IMR-90 (cell line): ENCODE data around the gene POC1B. TPM values are rescaled to one million over a fixed set of nuclear protein-coding genes. Genes with fewer than 3 reads are reported as not detected.

Experiments
- ATAC-seq: fragments of 200-7000 bp; cut with Tn5 transposase; 2 replicates; pipeline ENCODE4 v1.9.1; 2020; ENCODE audit warnings: low read depth, mild to moderate bottlenecking, moderate library complexity
- BruUV-seq: library from RNA; stranded (reverse); fragments of 400-500 nt; replicated peaks from 2 replicates; lab custom pipeline; 2021; lab: Mats Ljungman, UMichigan
- CTCF ChIA-PET: fragments of 300-600 bp; formaldehyde crosslinking; extraction: SDS; loops from one replicate; lab custom pipeline; 2021; ENCODE audit warnings: antibody characterized with exemption; lab: Yijun Ruan, JAX
- POLR2A ChIA-PET: fragments of 300-600 bp; sonication (Branson Sonifier 250); formaldehyde crosslinking; loops from one replicate; lab custom pipeline; 2022; ENCODE audit warnings: antibody characterized with exemption; ENCODE audit not compliant: unreplicated experiment; lab: Charles Lee
- DNase-seq: peaks from one replicate; pipeline ENCODE4 v3.0.0; 2013
- H2AFZ ChIP-seq: replicated peaks from 2 replicates; pipeline ENCODE3; 2013; ENCODE audit warnings: low read length, mild to moderate bottlenecking; ENCODE audit not compliant: poor library complexity
- H2AK5ac ChIP-seq: 2 replicates; pipeline ENCODE4 v1.6.1; 2013; ENCODE audit warnings: low read depth, low read length, inconsistent platforms
- H2AK9ac ChIP-seq: replicated peaks from 2 replicates; pipeline ENCODE3; 2013; ENCODE audit warnings: mild to moderate bottlenecking, low read depth, low read length, moderate library complexity; ENCODE audit not compliant: poor library complexity
- H2BK120ac ChIP-seq: 2 replicates; pipeline ENCODE4 v1.6.1; 2013; ENCODE audit warnings: low read depth, low read length, inconsistent platforms
- H2BK15ac ChIP-seq: 3 replicates; pipeline ENCODE4 v1.6.1; 2013; ENCODE audit warnings: low read depth, low read length, inconsistent platforms
- H2BK20ac ChIP-seq: 2 replicates; pipeline ENCODE4 v1.6.1; 2013; ENCODE audit warnings: low read depth, mild to moderate bottlenecking, inconsistent platforms, low read length, moderate library complexity
- H2BK5ac ChIP-seq: 2 replicates; pipeline ENCODE4 v1.6.1; 2013; ENCODE audit warnings: mild to moderate bottlenecking, low read depth, low read length, inconsistent platforms; ENCODE audit not compliant: poor library complexity, severe bottlenecking
- H3K14ac ChIP-seq: replicated peaks from 2 replicates; pipeline ENCODE4 v1.6.1; 2013; ENCODE audit warnings: low read depth, low read length, inconsistent platforms
- H3K18ac ChIP-seq: 2 replicates; pipeline ENCODE4 v1.6.1; 2013; ENCODE audit warnings: low read depth, low read length, control low read depth
- H3K23ac ChIP-seq: 2 replicates; pipeline ENCODE4 v1.6.1; 2013; ENCODE audit warnings: low read depth, low read length, inconsistent platforms
- H3K27ac ChIP-seq: 2 replicates; pipeline ENCODE4 v1.5.1; 2013; ENCODE audit warnings: mild to moderate bottlenecking, control low read depth, low read length; ENCODE audit not compliant: insufficient read depth
- H3K27me3 ChIP-seq: 2 replicates; pipeline ENCODE4 v1.6.1; 2013; ENCODE audit warnings: low read length; ENCODE audit not compliant: control insufficient read depth, insufficient read depth
- H3K36me3 ChIP-seq: 2 replicates; pipeline ENCODE4 v1.6.1; 2013; ENCODE audit warnings: low read length, mixed read lengths; ENCODE audit not compliant: control insufficient read depth, insufficient read depth
- H3K4ac ChIP-seq: 2 replicates; pipeline ENCODE4 v1.6.1; 2013; ENCODE audit warnings: low read depth, low read length, inconsistent platforms
- H3K4me1 ChIP-seq: 2 replicates; pipeline ENCODE4 v1.6.1; 2013; ENCODE audit warnings: low read length, mixed read lengths; ENCODE audit not compliant: control insufficient read depth, insufficient read depth
- H3K4me2 ChIP-seq: 2 replicates; pipeline ENCODE4 v1.6.1; 2013; ENCODE audit warnings: low read depth, mild to moderate bottlenecking, control low read depth, low read length, moderate library complexity
- H3K4me3 ChIP-seq: 2 replicates; pipeline ENCODE4 v1.5.1; 2013; ENCODE audit warnings: low read depth, mild to moderate bottlenecking, control low read depth, low read length, moderate library complexity; ENCODE audit not compliant: insufficient read depth
- H3K56ac ChIP-seq: 2 replicates; pipeline ENCODE4 v1.6.1; 2013; ENCODE audit warnings: low read length, inconsistent platforms; ENCODE audit not compliant: insufficient read depth; ENCODE audit errors: extremely low read depth
- H3K79me1 ChIP-seq, 2 experiments: 2 replicates each; pipeline ENCODE4 v1.6.1; 2013; ENCODE audit warnings: low read length in 2 of 2, inconsistent platforms in 1 of 2, low read depth in 1 of 2
- H3K9ac ChIP-seq: 2 replicates; pipeline ENCODE4 v1.6.1; 2013; ENCODE audit warnings: low read depth, low read length, control low read depth
- H3K9me1 ChIP-seq: 2 replicates; pipeline ENCODE4 v1.6.1; 2013; ENCODE audit warnings: low read length, inconsistent platforms; ENCODE audit not compliant: insufficient read depth
- H3K9me3 ChIP-seq: 2 replicates; pipeline ENCODE4 v1.6.1; 2013; ENCODE audit warnings: low read length; ENCODE audit not compliant: control insufficient read depth, insufficient read depth
- H4K20me1 ChIP-seq: 2 replicates; pipeline ENCODE4 v1.6.1; 2013; ENCODE audit warnings: low read length, inconsistent platforms; ENCODE audit not compliant: insufficient read depth
- H4K5ac ChIP-seq: 2 replicates; pipeline ENCODE4 v1.6.1; 2013; ENCODE audit warnings: mild to moderate bottlenecking, low read depth, low read length, control low read depth
- H4K8ac ChIP-seq, 2 experiments: 2 replicates each; pipeline ENCODE4 v1.6.1; 2013; ENCODE audit warnings: low read depth in 2 of 2, low read length in 2 of 2, control low read depth in 1 of 2, inconsistent platforms in 1 of 2
- H4K91ac ChIP-seq: 2 replicates; pipeline ENCODE4 v1.6.1; 2013; ENCODE audit warnings: low read depth, low read length, inconsistent platforms; ENCODE audit not compliant: insufficient read depth
- BHLHE40 ChIP-seq: fragments of 150-350 bp; IDR thresholded peaks from 2 replicates; pipeline ENCODE4 v1.6.1; 2016; ENCODE audit warnings: mild to moderate bottlenecking, low read depth, low read length
- CHD1 ChIP-seq: IDR thresholded peaks from 2 replicates; pipeline ENCODE4 v1.6.1; 2012; ENCODE audit warnings: low read depth, low read length, improper control_type of control experiment
- FOS ChIP-seq: fragments of 150-350 bp; IDR thresholded peaks from 2 replicates; pipeline ENCODE4 v1.6.1; 2016; ENCODE audit warnings: low read depth, low read length
- MAFK ChIP-seq: IDR thresholded peaks from 2 replicates; pipeline ENCODE4 v1.6.1; 2012; ENCODE audit warnings: low read depth, low read length, improper control_type of control experiment
- MAZ ChIP-seq: IDR thresholded peaks from 2 replicates; pipeline ENCODE4 v1.6.1; 2012; ENCODE audit warnings: low read depth, mild to moderate bottlenecking, low read length, improper control_type of control experiment, moderate library complexity, borderline replicate concordance
- MXI1 ChIP-seq: IDR thresholded peaks from 2 replicates; pipeline ENCODE4 v1.6.1; 2012; ENCODE audit warnings: low read depth, mild to moderate bottlenecking, low read length, moderate library complexity, borderline replicate concordance
- POLR2A ChIP-seq: IDR thresholded peaks from 2 replicates; pipeline ENCODE4 v1.6.1; 2012; ENCODE audit warnings: mild to moderate bottlenecking, low read depth, low read length
- RAD21 ChIP-seq: IDR thresholded peaks from 2 replicates; pipeline ENCODE4 v1.6.1; 2012; ENCODE audit warnings: low read length, improper control_type of control experiment
- RCOR1 ChIP-seq: IDR thresholded peaks from 2 replicates; pipeline ENCODE4 v1.6.1; 2012; ENCODE audit warnings: mild to moderate bottlenecking, low read length, improper control_type of control experiment; ENCODE audit not compliant: insufficient replicate concordance
- RFX5 ChIP-seq: IDR thresholded peaks from 2 replicates; pipeline ENCODE4 v1.8.0; 2012; ENCODE audit warnings: low read depth, mild to moderate bottlenecking, low read length, moderate library complexity
- WGBS, 2 experiments: methylation state at CpG; one replicate each; pipeline versions ENCODE4 v1.1.5 to v1.1.7; 2013; ENCODE audit warnings: missing lambda C conversion rate in 2 of 2; ENCODE audit not compliant: insufficient read length in 1 of 2; ENCODE audit errors: extremely low coverage in 2 of 2; 5-methylcytosine and 5-hydroxymethylcytosine counted together
- dilution Hi-C: fragments of 300-500 bp; cut with HindIII; formaldehyde crosslinking; loops from one replicate; pipeline ENCODE4 v1.14.3; 2018; ENCODE audit warnings: low sequenced_read_pairs; ENCODE audit not compliant: unreplicated experiment
- in situ Hi-C: fragments of 300-500 bp; cut with MboI; formaldehyde crosslinking; loops from 3 replicates; pipeline ENCODE4 v1.14.3; 2019; ENCODE audit warnings: low sequenced_read_pairs, inconsistent platforms, mixed read lengths
- intact Hi-C: fragments of 100-400 bp; cut with micrococcal nuclease; formaldehyde crosslinking; loops from 2 replicates; pipeline ENCODE4 v1.10.0; 2022
- polyA plus RNA-seq, 3 experiments: library from polyadenylated mRNA; depleted of rRNA; stranded (reverse); fragments of >200 nt; gene quantifications; 2 replicates each; pipeline ENCODE4 v1.2.3, GENCODE V29; 2012; ENCODE audit warnings: low replicate concordance in 1 of 3
- total RNA-seq: library from RNA; depleted of rRNA; stranded (reverse); fragments of >200 nt; gene quantifications from 2 replicates; pipeline ENCODE4 v1.2.3, GENCODE V29; 2012
- TF ChIP-seq, protein P1 (sequence below): conservative IDR thresholded peaks from 2 replicates; pipeline ENCODE4 v1.5.1; 2012; ENCODE audit warnings: mild to moderate bottlenecking, low read depth, low read length, improper control_type of control experiment
- TF ChIP-seq, protein P2 (sequence below): fragments of 150-350 bp; IDR thresholded peaks from 2 replicates; pipeline ENCODE4 v1.6.1; 2016; ENCODE audit warnings: low read depth, mild to moderate bottlenecking, low read length, moderate library complexity, borderline replicate concordance

The POC1B gene
- total and polyA plus RNA-seq, 2 of the 4 experiments (the other 2 are of a cell fraction): 5.0 to 10.4 TPM

DNA sequence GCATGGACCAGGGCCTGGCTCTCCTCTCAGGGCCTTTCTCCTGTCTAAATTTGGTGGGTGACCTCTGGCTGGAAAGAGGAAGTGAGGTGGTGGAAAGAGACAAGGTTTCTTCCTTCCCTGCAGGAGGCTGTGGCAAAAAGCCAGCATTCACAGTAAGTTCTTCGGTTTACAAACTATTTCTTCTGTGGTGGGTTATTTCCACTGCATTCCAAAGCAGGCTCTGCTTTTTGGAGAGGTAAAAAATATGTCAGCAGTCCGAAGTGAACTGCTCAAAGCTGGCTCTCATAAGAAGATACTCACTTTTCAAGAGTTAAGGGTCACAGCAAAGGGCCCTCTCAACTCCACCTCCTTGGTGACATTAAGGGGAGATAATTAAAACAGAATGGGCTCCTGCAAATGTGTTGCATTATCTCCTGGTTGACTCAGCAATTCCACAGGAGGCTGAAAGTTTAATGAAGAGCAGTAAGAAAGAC lies 48.9 kb upstream of the POC1B start:
- no peak overlapping the region; the same call in 2 of the 3 replicates for H2BK15ac ChIP-seq
- ATAC-seq (peak; percentile 24; the same call in 1 of the 2 replicates), DNase-seq (peak; percentile 75)
- H3K56ac ChIP-seq: no peak overlapping the region
- H3K14ac ChIP-seq: peak overlapping the region; percentile 8; the same call in 1 of the 2 replicates
- peak overlapping the region; percentile 61 for H3K18ac ChIP-seq
- ChIA-PET POLR2A (no interaction called here), CTCF (no interaction called here)
- peak overlapping the region; percentile 15; the same call in 1 of the 2 replicates for H4K5ac ChIP-seq
- in situ Hi-C loops (no loop called here), intact Hi-C loops (no loop called here), dilution Hi-C loops (no loop called here)
- no peaks in the 10 kb centered on the region for H3K79me1 ChIP-seq
- no peak overlapping the region for H2AK5ac ChIP-seq
- H2BK120ac ChIP-seq: peak overlapping the region; percentile 67
- H3K9ac ChIP-seq: no peak overlapping the region
- peak overlapping the region; percentile 30; the same call in 1 of the 2 replicates for H3K27ac ChIP-seq
- WGBS, 2 experiments: no CpG with 5 or more reads among the region's 2 CpGs
- H2BK5ac ChIP-seq: no peak overlapping the region
- H2AK9ac ChIP-seq: no peak overlapping the region
- no peaks in the 10 kb centered on the region for H3K27me3 ChIP-seq
- peak overlapping the region in 1 of 2 experiments; percentile 20; a peak in 1 of 4 replicates for H4K8ac ChIP-seq
- H3K4me3 ChIP-seq: no peak overlapping the region
- peak overlapping the region; percentile 82 for H3K4me2 ChIP-seq
- no peaks in the 10 kb centered on the region for H3K36me3 ChIP-seq
- BruUV-seq: no TSS peak
- peak overlapping the region; percentile 19; the same call in 1 of the 2 replicates for H4K91ac ChIP-seq
- peak overlapping the region; percentile 73; the same call in 1 of the 2 replicates for H2BK20ac ChIP-seq
- no peaks in the 10 kb centered on the region for H4K20me1 ChIP-seq
- TF ChIP-seq, protein P1, sequence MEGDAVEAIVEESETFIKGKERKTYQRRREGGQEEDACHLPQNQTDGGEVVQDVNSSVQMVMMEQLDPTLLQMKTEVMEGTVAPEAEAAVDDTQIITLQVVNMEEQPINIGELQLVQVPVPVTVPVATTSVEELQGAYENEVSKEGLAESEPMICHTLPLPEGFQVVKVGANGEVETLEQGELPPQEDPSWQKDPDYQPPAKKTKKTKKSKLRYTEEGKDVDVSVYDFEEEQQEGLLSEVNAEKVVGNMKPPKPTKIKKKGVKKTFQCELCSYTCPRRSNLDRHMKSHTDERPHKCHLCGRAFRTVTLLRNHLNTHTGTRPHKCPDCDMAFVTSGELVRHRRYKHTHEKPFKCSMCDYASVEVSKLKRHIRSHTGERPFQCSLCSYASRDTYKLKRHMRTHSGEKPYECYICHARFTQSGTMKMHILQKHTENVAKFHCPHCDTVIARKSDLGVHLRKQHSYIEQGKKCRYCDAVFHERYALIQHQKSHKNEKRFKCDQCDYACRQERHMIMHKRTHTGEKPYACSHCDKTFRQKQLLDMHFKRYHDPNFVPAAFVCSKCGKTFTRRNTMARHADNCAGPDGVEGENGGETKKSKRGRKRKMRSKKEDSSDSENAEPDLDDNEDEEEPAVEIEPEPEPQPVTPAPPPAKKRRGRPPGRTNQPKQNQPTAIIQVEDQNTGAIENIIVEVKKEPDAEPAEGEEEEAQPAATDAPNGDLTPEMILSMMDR: no peak
- TF ChIP-seq RAD21: no peak
- no peak for TF ChIP-seq POLR2A
- no peak for TF ChIP-seq CHD1
- TF ChIP-seq MXI1: no peak
- TF ChIP-seq, protein P2, sequence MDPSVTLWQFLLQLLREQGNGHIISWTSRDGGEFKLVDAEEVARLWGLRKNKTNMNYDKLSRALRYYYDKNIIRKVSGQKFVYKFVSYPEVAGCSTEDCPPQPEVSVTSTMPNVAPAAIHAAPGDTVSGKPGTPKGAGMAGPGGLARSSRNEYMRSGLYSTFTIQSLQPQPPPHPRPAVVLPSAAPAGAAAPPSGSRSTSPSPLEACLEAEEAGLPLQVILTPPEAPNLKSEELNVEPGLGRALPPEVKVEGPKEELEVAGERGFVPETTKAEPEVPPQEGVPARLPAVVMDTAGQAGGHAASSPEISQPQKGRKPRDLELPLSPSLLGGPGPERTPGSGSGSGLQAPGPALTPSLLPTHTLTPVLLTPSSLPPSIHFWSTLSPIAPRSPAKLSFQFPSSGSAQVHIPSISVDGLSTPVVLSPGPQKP: no peak
- no peak for TF ChIP-seq MAZ
- no peak for TF ChIP-seq RFX5
- TF ChIP-seq RCOR1: no peak
- no peak for TF ChIP-seq MAFK
- no peak for TF ChIP-seq FOS
- no peak for TF ChIP-seq BHLHE40
- peak overlapping the region; percentile 18; the same call in 1 of the 2 replicates for H3K23ac ChIP-seq
- H3K4ac ChIP-seq: peak overlapping the region; percentile 3; the same call in 1 of the 2 replicates
- H3K4me1 ChIP-seq: peaks cover 11% of the 10 kb centered on the region
- H2AFZ ChIP-seq: peak overlapping the region; percentile 53
- no peaks in the 10 kb centered on the region for H3K9me3 ChIP-seq
- H3K9me1 ChIP-seq: no peaks in the 10 kb centered on the region
